Muscle layer of duodenum (tissue), 2 donors: ENCODE results near the gene ACER3.
"Not testable (repeated sequence)": the region's sequence is repeated elsewhere in the genome, so short reads cannot be mapped to it uniquely, and the experiment has no call there.

Source experiments
- H3K27ac ChIP-seq: one replicate; pipeline ENCODE4 v1.7.0; 2013; ENCODE audit warnings: mild to moderate bottlenecking, low read length
- H3K27me3 ChIP-seq: one replicate; pipeline ENCODE4 v1.7.0; 2013; ENCODE audit warnings: low read depth, mild to moderate bottlenecking, control low read depth, low read length
- H3K36me3 ChIP-seq, 2 donors: one replicate each; pipeline ENCODE4 v1.7.0; 2013; ENCODE audit warnings: low read length in 2 of 2, control low read depth in 1 of 2, mild to moderate bottlenecking in 1 of 2; ENCODE audit not compliant: insufficient read depth in 2 of 2, control insufficient read depth in 1 of 2
- H3K4me1 ChIP-seq, 2 donors: one replicate each; pipeline ENCODE4 v1.7.0; 2013; ENCODE audit warnings: low read length in 2 of 2, mild to moderate bottlenecking in 2 of 2, control low read depth in 1 of 2, moderate library complexity in 1 of 2; ENCODE audit not compliant: insufficient read depth in 2 of 2, control insufficient read depth in 1 of 2
- H3K4me3 ChIP-seq, 2 donors: one replicate each; pipeline ENCODE4 v1.7.0; 2013; ENCODE audit warnings: low read length in 2 of 2, low read depth in 1 of 2, mild to moderate bottlenecking in 1 of 2
- H3K9me3 ChIP-seq, 2 donors: one replicate each; pipeline ENCODE4 v1.7.0; 2013; ENCODE audit warnings: low read length in 2 of 2, control low read depth in 1 of 2, mild to moderate bottlenecking in 1 of 2; ENCODE audit not compliant: control insufficient read depth in 1 of 2
- donor health status: healthy.

The ACER3 gene

DNA sequence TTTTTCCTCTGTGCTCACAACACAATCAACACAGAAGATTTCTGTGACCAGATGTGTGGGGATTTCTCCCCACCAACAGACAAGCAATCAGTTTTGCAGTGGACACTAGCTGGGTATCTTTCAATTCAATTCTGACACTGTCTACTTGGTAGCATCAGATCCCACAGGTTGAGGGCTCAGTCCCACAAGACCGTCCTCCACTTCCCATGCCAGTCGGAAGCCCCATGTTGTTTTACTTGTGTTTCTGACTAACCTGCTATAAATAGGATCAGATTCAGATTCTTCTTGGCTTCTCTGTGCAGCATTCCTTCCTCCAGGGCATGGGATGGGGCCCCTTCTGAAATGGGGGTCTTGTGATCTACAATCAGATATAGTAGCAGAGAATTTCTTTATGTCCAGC lies 19.6 kb downstream of the ACER3 start:
- Histone ChIP-seq H3K9me3 (no peaks in the 10 kb centered on the region), H3K27me3 (no peaks in the 10 kb centered on the region), H3K27ac (no peak overlapping the region), H3K4me1 (peaks cover 0 to 7% of the 10 kb centered on the region in 2 donors), H3K36me3 (no peaks in the 10 kb centered on the region), H3K4me3 (no peak overlapping the region)

DNA sequence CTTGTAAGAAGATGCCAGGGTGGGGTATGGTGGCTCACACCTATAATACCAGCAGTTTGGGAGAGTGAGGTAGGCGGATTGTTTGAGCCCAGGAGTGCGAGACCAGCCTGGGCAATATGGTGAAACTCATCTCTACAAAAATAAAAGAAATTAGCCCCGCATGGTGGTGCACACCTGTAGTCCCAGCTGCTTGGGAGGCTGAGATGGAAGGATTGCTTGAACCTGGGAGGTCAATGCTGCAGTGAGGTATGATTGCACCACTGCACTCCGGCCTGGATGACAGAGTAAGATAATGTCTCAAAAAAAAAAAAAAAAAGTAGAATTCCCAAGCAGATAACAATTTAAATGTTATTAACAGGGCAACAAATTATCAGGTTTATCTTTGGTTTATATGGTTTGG lies 20.2 kb downstream of the ACER3 start:
- H3K4me3 ChIP-seq = no peak overlapping the region
- H3K27ac ChIP-seq = no peak overlapping the region
- H3K27me3 ChIP-seq = no peaks in the 10 kb centered on the region
- no peaks in the 10 kb centered on the region for H3K36me3 ChIP-seq
- H3K9me3 ChIP-seq = no peaks in the 10 kb centered on the region
- H3K4me1 ChIP-seq = peaks cover 0 to 8% of the 10 kb centered on the region in 2 donors

DNA sequence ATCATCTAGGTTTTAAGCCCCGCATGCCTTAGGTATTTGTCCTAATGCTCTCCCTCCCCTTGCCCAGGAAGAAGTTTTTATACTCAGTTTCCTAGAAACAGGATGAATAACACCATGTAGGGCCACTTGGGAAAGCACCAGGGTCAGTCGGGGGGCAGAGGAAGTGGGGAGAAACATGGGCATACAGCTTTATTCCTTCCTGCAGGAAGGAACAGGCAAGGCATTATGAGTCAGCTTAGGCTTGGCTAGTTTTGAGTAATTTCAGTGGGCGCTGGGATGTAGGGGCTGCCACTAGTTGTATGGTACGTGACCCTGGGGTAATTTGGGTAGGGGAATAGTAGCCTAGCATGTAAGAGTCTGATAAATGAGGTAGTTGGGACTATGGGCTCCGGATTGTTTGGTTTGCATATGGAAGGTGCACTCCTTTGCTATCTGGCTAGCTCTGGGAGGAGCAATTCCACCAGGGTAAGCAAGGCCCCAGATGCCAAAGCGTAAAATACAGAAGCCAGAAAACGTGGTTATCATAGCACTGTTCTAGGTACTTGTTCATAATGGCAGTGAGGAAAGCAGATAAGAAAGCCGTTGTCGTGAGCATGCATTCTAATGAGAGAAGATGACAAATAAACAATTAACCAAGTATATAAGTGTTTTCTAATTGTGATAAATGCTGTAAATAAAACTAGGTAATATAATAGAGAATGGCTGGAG lies 24.8 kb downstream of the ACER3 start:
- no peak overlapping the region for H3K27ac ChIP-seq
- no peaks in the 10 kb centered on the region for H3K27me3 ChIP-seq
- peaks cover 0 to 8% of the 10 kb centered on the region in 2 donors for H3K4me1 ChIP-seq
- H3K4me3 ChIP-seq = no peak overlapping the region
- no peaks in the 10 kb centered on the region for H3K36me3 ChIP-seq
- H3K9me3 ChIP-seq = no peaks in the 10 kb centered on the region

- no peaks in the 10 kb centered on the region for H3K36me3 ChIP-seq
- H3K9me3 ChIP-seq = no peaks in the 10 kb centered on the region
- H3K4me3 ChIP-seq = no peak overlapping the region
- H3K27me3 ChIP-seq = no peaks in the 10 kb centered on the region
- H3K27ac ChIP-seq = no peak overlapping the region
- peaks cover 3 to 8% of the 10 kb centered on the region in 2 donors for H3K4me1 ChIP-seq
Observed at GRCh38 chr11:76888989-76889388, 28.3 kb downstream of the ACER3 start.

DNA sequence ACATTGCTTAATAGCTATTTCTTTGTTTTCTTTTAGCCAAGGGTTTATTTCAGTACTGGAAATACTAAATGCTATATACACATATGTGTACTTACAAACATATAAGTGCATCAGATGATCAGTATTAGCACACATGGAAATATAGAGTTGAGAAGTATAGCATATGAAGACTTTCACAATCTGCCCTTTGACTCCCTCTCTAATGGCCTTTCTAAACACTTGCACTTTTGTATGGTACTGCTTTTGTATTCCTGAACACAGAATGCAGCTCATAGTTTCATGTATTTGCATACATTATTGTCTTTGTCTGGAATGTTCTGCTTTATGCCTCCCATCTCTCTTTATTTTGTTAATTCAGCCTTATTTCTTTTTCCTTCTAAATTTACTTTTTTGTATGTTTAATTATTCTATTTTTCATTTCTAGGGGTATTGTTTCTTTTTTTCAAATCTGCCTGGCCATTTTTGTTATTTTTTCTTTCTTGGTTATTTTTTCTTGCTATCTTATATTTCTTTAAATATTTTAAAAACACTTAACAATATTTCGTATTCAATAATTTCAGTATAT lies 28.8 kb downstream of the ACER3 start:
- no peak overlapping the region for H3K27ac ChIP-seq
- no peaks in the 10 kb centered on the region for H3K9me3 ChIP-seq
- peaks cover 3 to 8% of the 10 kb centered on the region in 2 donors for H3K4me1 ChIP-seq
- no peak overlapping the region for H3K4me3 ChIP-seq
- no peaks in the 10 kb centered on the region for H3K36me3 ChIP-seq
- no peaks in the 10 kb centered on the region for H3K27me3 ChIP-seq

DNA sequence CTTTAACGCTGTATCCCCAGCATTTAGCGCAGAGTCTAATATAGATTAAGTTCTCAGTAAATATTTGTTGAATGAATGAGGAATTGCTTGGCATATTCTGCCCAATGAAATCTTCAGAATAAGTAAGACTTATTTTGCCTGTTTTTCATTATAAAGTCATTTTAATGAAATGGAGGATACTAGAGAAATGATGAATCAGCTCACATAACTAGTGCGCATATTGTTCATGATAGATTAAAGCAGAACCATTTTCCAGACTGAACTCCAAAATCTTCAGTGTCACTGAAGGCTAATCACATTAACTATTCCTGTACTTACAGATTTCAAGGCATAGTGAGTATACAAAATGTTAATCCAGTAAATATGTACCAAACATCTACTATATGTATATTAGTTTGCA lies 29.6 kb downstream of the ACER3 start:
- Histone ChIP-seq H3K36me3 (no peaks in the 10 kb centered on the region), H3K27ac (no peak overlapping the region), H3K27me3 (no peaks in the 10 kb centered on the region), H3K4me3 (no peak overlapping the region), H3K4me1 (peaks cover under 1 to 3% of the 10 kb centered on the region in 2 donors), H3K9me3 (no peaks in the 10 kb centered on the region)

GRCh38 chr11:76891285-76891684 lies 30.6 kb downstream of the ACER3 start:
- Histone ChIP-seq H3K27me3 (no peaks in the 10 kb centered on the region), H3K27ac (no peak overlapping the region), H3K4me1 (peaks cover 0 to 3% of the 10 kb centered on the region in 2 donors), H3K9me3 (no peaks in the 10 kb centered on the region), H3K36me3 (no peaks in the 10 kb centered on the region), H3K4me3 (no peak overlapping the region)

GRCh38 chr11:76891793-76892192 lies 31.1 kb downstream of the ACER3 start:
- no peak overlapping the region for H3K27ac ChIP-seq

GRCh38 chr11:76892306-76892705 lies 31.6 kb downstream of the ACER3 start:
- Histone ChIP-seq H3K4me3 (no peak overlapping the region), H3K27ac (no peak overlapping the region)

More at GRCh38 chr11:76891793-76892192, 31.1 kb downstream of the ACER3 start:
- no peak overlapping the region for H3K4me3 ChIP-seq
- peaks cover 0 to 3% of the 10 kb centered on the region in 2 donors for H3K4me1 ChIP-seq
- no peaks in the 10 kb centered on the region for H3K9me3 ChIP-seq
- H3K36me3 ChIP-seq = no peaks in the 10 kb centered on the region
- H3K27me3 ChIP-seq = no peaks in the 10 kb centered on the region

GRCh38 chr11:76897233-76897632 lies 36.5 kb downstream of the ACER3 start:
- H3K9me3 ChIP-seq = no peaks in the 10 kb centered on the region
- H3K27ac ChIP-seq = no peak overlapping the region
- H3K4me3 ChIP-seq = no peak overlapping the region
- no peaks in the 10 kb centered on the region for H3K4me1 ChIP-seq
- no peaks in the 10 kb centered on the region for H3K36me3 ChIP-seq
- H3K27me3 ChIP-seq = no peaks in the 10 kb centered on the region

More at GRCh38 chr11:76892306-76892705, 31.6 kb downstream of the ACER3 start:
- Histone ChIP-seq H3K4me1 (peaks cover 0 to 3% of the 10 kb centered on the region in 2 donors), H3K9me3 (no peaks in the 10 kb centered on the region), H3K27me3 (no peaks in the 10 kb centered on the region), H3K36me3 (no peaks in the 10 kb centered on the region)

DNA sequence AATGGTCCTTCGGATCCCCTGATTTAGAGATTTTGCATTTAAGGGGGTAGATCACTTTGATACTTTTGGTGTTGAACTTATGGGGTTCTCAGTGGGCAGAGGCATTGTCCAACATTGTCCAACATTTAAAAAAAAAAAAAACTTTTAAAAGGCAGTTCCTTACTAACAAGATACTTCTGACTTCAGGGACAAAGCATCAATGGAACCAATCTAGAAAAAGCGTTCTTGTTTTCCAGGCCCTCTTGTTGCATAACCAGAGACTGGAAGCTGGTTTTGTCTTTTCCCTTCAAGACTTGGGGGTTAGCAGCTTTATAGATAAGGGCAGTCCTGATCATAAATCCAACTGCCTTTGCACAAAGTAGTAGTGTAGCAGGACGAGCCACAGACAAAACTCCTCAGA lies 40.4 kb downstream of the ACER3 start:
- H3K9me3 ChIP-seq = peaks cover 0 to 2% of the 10 kb centered on the region in 2 donors
- no peaks in the 10 kb centered on the region for H3K4me1 ChIP-seq
- H3K4me3 ChIP-seq = no peak overlapping the region
- peaks cover 0 to 3% of the 10 kb centered on the region in 2 donors for H3K36me3 ChIP-seq
- no peaks in the 10 kb centered on the region for H3K27me3 ChIP-seq
- H3K27ac ChIP-seq = no peak overlapping the region

- H3K36me3 ChIP-seq, H3K4me1 ChIP-seq, H3K4me3 ChIP-seq, H3K27me3 ChIP-seq, H3K27ac ChIP-seq, H3K9me3 ChIP-seq: not testable (repeated sequence)
Observed at GRCh38 chr11:76901622-76902021, 40.9 kb downstream of the ACER3 start.
